HG03565 (cell line): Measurements from ENCODE around the gene IFT20.

Source experiments
- ATAC-seq: cut with Tn5 transposase; IDR thresholded peaks from one replicate; pipeline ENCODE4 v1.9.1; 2021; ENCODE audit warnings: mild to moderate bottlenecking, moderate library complexity; ENCODE audit not compliant: unreplicated experiment

IFT20 gene

DNA sequence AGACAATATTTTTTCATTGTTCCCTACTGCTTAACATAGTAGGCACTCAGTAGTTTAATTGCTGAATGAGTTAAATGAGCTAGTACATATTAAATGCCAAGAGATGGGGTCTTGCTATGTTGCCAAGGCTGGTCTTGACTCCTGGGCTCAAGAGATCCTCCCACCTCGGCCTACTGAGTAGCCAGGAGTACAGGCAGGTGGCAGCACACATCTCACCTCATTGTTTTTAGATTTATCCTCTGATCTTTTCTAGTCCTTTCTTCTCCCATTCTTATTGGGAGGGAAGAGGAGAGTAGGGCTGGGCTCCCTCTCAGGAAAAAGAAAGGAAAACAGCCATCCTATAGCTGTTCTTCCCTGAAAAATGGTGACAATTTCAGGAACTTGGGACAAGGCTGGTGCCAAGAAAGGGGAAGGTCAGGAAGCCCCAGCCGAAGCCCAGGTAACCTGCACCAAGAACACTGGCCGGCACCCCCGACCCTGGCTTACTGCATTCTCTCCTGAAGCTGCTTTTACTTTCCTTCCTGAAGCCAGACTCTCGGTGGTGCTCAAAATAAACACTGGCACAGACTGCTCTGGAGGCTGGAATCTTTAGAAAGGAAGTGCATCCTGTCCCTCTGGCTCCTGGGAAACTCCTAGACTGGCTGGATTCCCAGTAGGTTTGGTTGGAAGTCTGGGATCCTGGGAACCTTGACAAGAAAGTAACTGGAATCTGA is 2.9 kb upstream of the IFT20 start:
- no peak for ATAC-seq

DNA sequence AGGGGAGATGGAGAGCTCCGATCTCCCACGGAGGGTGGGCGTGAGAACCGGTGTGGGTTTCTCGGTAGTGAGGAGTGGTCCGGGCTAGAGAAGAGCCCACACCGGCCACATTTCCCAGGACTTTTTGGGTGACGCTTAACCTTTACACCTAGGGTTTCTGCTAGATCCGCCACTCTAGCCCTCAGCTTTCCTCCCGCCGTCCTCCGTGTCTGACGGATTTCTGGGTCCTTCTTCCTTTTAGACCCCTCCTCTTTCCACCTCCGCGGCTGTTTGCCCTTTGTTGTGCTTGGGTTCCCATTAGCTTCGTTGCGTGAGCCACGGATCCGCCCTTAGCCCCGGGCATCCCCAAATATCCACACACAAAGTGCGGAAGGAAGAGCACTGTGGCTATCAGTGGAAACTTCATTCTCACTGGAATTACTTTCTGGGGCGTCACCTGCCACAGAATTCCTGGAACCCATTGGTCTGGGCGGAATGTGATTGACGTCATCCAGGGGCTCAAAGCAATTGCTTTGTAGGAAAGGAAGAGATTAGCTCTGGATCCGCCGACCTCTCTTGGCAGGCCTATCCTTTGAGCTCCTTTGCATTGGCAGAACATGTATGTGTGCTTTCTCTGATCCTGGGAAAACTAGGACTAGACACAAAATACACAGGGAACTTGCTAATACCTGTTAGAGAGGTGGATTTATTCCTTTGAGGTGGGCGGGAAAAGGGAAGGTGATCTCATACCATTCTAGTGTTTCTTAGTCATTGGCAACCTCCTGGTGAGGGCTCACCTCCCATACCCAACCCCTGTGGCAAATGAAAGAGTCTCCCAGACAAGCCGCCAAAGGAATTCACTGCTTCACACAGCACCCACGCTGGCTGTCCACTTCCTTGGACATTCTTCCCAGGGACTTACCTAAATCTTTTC is 943 bp upstream of the IFT20 start:
- ATAC-seq: no peak

DNA sequence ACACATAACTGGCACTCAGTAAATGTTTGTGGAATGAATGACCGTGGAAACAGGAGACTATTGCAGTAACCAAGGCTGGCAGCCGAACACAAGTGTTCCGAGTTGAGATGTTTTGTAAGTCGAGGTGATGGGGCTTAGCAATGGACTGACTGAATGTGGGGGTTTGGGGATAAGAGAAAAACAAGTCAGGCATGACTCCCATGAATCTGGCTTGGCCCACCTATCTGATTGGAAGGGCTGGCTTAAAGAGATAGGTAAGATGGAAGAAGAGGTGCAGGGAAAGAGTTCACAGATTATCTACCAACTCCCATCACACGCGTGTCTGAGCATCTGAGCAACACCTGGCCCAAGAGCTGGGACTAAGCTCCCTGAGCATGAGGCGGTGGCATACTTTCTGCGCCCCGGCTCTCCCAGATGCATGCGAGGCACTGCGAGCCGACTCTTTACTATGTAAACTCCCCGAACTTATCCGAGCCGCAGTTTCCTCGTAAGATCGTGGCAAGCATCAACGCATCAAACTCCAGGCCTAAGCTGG is 539 bp downstream of the IFT20 start:
- ATAC-seq: no peak

DNA sequence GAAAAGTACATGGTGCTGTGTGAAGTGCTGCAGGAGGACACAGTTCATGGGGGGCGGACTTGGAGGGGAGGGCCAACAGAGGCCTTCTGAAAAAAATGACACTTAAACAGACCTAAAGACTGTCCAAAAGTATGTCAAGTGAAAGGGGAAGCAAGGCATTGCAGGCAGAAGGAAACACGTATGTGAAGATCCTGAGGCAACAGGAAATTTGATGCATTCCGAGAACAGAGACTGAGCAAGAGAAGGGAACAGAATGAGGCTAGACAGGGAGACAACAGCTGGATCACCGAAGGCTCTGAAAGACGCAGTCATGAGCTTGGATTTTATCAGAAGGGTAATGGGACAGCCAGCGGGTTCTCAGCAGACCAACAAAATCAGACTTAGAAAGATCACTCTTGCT is 1.1 kb downstream of the IFT20 start:
- no peak for ATAC-seq

DNA sequence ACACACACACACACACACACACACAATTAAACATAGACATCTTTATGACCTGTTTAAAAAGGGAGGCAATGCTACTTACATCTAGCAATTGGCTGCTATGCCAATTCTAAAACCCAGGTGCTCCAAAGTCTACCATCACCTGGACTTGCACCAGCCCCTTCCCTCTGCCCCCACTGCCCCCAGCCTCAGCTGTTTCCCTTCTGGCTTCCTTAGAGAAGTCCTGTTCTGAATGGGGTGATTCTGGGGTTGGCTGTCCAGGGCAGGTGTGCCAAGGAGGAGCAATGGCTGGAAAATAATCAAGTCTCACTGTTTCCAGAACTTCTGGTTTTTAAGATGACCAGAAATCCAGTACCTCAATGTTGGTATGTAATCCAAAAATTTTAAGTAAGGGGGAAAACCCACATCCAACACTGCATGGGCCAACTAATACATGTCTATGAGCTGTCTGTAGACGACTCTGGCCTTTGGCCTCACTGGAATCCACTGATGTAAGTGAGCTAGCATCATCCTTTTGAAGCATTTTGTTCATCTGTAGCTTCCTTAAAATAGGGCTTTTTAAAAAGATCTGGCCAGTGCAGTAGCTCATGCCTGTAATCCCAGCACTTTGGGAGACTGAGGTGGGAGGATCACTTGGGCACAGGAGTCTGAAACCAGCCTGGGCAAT is 2.1 kb downstream of the IFT20 start:
- ATAC-seq: no peak

DNA sequence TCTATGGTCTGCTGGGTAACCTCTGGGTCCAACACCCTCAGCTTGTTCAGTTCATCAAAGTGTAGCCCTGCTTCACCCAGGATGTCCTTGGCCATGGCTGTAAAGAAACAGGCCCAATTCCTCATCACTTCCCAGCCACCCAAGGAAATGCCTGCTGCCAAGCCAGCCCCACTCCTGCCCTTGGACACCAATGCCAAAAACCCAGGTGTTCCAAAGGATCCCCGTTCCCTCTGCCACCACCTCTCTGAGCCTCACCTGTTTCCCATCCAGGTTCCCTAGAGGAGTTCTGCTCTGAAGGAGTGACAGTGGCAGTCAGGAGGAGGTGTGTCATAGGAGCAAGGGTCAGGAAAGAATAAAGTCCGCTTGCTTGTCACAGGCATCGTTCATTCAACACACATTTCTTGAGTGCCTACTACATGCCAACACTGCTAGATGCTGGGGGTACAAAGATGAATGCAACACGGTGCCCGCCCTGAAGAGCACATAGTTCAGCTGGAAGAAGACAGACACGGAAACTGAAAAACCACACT is 3.3 kb downstream of the IFT20 start:
- ATAC-seq: no peak

DNA sequence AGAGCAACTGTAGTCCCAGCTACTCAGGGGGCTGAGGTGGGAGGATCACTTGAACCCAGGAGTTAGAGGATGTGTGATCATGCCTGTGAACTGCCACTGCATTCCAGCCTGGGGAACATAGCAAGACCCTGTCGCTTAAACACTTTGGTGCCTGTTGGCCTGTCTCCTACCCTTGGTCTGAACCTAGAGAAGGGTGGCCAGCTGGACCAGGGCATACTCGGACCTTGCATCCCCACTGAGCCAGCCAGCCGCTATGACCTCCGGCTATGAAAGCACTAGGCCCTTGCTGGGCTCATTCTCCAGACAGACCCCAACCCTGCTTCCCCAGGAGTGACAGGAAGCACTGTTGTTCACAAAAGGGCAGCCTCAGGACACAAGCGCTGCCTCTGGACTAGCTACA is 4.6 kb downstream of the IFT20 start:
- no peak for ATAC-seq

DNA sequence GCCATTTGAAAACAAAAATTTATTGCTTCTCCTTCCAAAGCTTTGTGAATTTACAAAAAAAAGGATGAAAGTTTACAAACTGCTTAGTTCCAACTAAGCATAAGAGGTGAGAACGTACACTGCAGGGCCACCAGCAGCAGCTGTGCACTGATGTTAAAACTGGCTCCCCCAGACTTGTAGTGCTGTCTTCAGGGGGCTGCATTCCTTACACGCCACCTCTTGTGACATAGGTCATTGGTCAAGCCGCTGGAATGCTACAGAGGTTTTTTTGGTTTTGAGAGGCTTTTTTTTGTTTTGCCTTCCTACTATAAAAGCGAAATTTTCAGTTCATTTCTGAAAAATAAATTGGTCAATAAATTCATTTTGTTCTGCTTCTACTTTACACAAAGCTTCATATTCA is 6.9 kb downstream of the IFT20 start:
- ATAC-seq: no peak

DNA sequence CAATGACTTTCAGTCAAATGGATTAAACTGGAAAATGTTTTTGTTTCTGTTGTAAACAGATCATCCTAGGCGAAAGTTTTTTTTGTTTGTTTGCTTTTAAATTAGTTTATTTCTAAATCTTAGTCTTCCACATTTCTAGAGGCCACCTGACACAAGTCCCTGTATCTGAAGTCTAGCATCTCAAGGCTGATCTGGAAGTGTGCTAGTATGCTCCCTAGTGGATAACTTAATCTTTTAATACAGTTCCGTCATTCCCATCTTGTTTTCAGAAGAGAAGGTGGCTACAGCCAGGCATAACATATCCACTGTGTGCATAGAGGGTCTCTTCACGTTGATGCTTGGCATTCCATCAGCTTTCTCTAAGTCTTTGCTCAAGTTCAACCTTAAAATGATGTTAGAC is 7.6 kb downstream of the IFT20 start:
- no peak for ATAC-seq

DNA sequence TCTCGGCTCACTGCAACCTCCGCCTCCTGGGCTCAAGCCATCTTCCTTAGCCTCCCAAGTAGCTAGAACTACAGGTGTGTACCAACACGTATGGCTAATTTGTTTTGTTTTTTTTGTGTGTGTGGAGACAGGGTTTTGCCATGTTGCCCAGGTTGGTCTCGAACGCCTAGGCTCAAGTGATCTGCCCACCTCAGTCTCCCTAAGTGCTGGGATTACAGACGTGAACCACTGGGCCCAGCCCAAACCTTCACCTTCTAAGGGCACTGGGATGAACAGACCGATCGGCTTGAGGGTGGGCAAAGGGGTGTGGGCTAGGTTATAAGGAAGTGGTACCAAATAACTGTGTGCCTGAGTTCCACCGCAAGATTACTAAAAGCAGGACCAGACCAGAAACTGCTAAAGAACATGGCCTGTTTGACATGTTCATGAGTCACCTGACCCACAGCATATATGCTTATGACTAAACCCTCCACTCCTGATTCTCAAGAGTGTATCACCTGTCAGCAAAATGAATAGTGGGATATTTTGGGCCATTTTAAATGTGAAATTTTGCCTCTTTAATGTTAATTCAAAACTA is 8.2 kb downstream of the IFT20 start:
- peak; percentile 61 for ATAC-seq

DNA sequence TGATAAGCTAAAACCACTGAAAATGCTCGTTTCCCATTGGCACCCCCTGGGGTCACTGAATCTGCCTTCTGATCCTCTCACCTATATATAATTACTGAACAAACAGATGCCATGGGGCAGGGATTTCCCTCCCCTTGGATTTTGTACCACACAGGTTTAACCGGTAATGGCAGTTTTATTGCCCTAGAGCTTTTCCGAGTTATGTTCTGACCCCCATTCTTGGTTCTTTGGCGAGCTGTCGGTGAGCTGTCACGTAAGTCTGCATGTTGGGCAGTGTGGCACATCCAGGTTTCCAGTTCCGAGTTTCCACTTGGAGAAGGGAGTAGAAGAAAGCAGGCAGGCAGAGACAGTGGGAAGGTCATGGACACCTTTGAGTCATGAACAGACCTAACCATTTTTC is 9.2 kb downstream of the IFT20 start:
- ATAC-seq: no peak

DNA sequence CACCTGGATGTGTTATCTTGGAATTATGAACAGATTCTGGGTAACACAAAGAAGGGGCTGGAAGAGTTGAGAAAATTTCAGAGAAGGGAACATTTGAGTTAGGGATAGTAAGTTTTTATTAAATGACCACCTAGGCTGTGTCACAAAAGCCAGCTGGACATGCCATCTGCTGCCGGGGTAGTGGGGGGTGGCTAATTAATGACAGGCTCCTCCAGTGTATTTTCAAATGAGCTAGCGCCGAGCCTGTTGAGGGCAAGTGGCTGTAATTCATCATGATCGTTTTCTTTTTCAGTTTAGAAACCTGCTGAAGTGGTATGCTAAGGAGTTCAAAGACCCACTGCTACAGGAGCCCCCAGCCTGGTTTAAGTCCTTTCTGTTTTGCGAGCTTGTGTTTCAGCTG is 10.1 kb downstream of the IFT20 start:
- ATAC-seq: no peak

DNA sequence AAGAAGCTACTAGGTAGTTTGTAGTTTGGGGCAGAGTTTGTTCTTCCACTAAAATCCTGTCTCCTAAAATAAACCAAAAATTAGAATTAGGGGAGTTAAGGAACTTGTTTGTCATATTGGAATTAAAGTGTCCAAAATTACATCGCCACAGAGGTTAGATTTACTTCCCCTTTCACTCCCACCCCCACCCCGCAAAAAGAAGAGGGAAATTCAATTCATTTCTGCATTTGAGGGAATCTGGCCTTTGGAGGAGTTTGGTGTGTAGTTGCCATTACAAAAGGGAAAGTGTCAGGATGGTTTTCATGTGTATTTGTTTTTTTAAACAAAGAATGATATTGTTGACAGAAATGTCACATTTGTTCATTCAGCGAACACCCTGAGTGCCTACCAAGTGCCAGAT is 10.5 kb downstream of the IFT20 start:
- ATAC-seq: no peak

DNA sequence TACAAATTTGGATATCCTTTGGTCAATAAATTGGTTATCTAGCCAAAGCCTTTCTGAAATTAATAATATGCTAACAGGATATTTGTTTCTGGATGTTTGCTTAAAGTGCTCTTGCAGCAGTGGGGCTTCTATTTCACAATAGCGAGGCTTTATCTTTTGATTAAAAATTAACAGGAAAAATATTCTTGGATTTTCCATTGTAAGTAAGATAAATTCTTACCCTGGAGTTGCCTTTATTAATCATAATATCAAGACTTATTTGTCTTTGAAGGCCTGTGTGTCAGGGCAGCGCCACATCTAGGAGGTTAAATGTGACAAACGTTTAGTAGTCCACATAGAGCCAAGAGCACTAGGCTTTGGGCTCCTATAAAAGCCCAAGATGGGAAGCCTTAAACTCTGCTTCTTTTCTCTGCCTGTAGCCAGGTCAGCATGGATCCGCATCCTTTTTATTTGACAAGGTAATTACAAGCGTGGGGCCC is 11.0 kb downstream of the IFT20 start:
- no peak for ATAC-seq

DNA sequence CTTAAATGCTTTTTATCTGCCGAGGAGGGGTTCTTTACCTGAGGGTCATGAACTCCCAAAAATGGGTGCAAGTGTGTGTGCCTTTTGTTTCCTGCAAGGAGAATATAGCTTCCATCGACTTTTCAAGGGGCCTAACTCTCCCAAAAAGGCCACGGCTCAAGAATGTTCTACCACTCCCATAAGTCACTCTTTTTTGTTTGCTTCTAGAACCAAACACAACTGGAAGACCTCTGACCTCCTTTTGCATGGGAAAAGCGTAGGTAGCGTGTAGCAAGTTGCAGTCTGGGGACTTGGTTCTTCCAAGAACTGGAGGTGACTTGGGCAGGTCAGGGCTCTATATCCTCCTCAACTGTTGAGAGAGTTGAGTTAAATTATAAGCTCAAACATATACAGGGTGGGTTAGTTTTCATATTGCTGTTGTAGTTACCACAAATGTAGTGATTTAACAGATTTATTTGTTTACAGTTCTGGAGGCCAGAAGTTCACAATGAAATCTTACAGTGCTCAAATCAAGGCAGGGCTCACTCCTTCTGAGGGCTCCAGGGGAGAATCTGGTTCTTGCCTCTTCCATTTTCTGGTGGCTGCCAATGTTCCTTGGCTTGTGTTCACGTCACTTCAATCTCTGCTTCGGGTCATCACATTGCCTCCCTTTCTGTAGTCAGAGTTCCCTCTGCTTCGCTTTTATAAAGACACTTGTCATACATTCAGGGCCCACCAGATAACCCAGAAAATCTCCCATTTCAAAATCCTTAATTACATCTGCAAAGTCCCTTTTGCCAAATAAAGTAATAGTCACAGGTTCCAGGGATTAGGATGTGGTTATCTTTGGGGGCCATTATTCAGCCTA is 14.8 kb downstream of the IFT20 start:
- no peak for ATAC-seq

DNA sequence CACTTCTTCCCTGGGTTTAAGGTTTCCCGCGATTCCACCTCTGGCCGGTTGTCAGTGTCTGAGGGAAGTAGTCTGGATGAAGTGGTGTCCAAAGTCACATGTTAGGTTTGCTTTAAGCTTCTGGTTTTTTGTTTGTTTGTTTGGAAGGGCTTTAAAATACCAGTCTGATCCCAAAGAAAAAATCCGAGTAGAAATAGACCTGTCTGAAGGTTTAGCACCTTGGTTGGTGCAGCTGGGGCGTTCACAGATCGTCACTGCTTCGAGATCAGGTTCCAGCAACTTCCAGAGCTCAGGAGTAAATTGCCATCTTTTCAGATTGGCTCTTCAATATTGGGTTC is 15.7 kb downstream of the IFT20 start:
- no peak for ATAC-seq

DNA sequence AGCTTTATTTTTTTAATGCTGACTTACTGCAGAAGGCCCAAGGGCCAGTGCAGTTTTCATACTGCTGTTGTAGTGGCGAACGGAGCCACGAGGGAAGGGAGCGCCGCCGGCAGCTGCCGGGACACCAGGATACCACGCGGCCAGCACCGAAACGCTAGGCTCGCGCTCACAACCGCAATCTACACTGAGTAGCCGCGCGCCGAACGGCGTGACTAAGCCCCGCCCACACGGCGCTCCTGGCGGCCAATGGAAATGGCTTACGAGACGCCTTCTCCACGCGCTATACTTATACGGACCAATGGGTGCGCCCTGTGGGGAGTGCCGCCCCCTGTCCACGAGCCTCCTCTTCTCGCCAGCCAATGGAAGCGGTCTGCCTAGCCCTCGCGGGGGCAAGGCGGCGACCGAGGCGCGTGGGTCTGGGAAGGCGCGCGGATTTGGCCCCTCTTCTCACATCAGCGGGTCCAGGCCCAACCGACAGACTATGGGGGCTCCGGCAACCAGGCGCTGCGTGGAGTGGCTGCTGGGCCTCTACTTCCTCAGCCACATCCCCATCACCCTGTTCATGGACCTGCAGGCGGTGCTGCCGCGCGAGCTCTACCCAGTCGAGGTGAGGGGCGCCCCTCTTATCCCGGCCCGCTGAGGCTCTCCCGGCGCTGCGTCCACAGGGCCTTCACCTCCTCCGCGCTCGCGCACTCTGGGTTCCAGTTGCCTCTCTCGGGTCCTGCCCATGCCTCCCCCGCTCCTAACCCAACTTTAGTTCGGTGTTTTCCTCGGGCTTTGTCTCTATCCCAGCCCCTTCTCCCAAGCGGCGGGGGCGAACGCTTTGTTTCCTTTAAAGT is 16.3 kb downstream of the IFT20 start, which contains the start of gene TMEM97:
Gene TMEM97 (plus strand): TSS at position 442 of the 839 bp plus-strand sequence. CDS start 40 bp downstream, at position 482.
- peak; percentile 84 for ATAC-seq

DNA sequence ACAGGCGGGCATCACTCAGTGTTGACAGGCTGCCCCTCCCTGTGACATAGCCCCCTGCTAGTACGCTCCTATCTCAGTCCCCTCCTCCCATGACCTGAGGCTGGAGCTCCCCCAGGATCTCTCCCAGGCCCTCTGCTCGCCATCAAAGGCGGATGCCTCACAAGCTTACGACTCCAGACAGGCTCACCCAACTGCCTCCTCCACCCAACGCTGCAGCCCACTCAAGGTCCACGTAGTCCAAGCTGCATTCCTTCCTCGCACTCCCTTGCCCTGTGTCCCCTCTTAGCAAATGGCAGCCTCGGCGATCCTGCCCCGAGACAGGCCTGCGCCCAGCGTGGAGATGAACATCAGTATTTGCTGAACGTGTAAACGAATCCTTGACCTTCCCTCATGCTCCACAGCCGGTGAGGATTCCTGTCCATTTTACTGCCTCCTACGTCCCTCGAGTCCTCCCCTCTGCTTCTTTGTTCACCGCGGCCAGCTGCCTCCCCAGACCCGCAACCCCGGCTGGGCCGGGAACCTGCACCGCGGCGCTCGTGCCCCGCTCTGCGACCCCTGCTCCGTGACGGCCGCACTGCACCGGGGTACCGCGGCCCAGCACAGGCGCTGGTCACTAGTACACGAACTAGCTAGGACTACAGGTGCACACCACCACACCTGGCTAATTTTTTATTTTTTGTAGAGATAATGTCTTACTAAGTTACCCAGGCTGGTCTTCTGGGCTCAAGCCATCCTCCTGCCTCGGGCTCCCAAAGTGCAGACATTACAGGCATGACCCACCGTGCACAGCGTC is 17.1 kb downstream of the IFT20 start:
- ATAC-seq: peak; percentile 10
